PFSK-1 (cell line): ENCODE results near the gene ADARB1.

Experiments
- POLR2AphosphoS5 ChIP-seq: IDR thresholded peaks from 2 replicates; pipeline ENCODE4 v1.6.1; 2012; ENCODE audit warnings: low read depth, mild to moderate bottlenecking, control low read depth, low read length, moderate library complexity
- REST ChIP-seq, 2 experiments: IDR thresholded peaks; 2 replicates each; pipeline versions ENCODE4 v1.6.1 to v1.8.0; 2011 to 2012; ENCODE audit warnings: low read depth in 2 of 2, low read length in 2 of 2, control low read depth in 1 of 2, inconsistent platforms in 1 of 2, mild to moderate bottlenecking in 1 of 2, moderate library complexity in 1 of 2; ENCODE audit not compliant: insufficient read depth in 1 of 2
- SIN3A ChIP-seq: IDR thresholded peaks from 2 replicates; pipeline ENCODE4 v1.6.1; 2012; ENCODE audit warnings: mild to moderate bottlenecking, low read length, moderate library complexity, borderline replicate concordance; ENCODE audit not compliant: insufficient read depth

GRCh38 chr21:45264146-45264911 lies 189.9 kb downstream of the ADARB1 start:
- no peak for TF ChIP-seq POLR2AphosphoS5
- TF ChIP-seq REST (IDR thresholded peaks at IDR 0.05; ENCODE audit: insufficient read depth in 1 of 2, low read depth in 2 of 2, low read length in 2 of 2), result no peak
- no peak for TF ChIP-seq SIN3A
